Stimulated activated CD4-positive, alpha-beta T cell treated with anti-CD3 and anti-CD28 coated beads, Interleukin-2, amount 100 ng/mL, for 24 hours (primary cell): Measurements from ENCODE around the gene CLSTN1.
"Not testable (repeated sequence)": the region's sequence is repeated elsewhere in the genome, so short reads cannot be mapped to it uniquely, and the experiment has no call there.

Source experiments
- DNase-seq, 2 donors: peaks; one replicate each; pipeline ENCODE4 v3.0.0-alpha.2; 2020

Gene CLSTN1

DNA sequence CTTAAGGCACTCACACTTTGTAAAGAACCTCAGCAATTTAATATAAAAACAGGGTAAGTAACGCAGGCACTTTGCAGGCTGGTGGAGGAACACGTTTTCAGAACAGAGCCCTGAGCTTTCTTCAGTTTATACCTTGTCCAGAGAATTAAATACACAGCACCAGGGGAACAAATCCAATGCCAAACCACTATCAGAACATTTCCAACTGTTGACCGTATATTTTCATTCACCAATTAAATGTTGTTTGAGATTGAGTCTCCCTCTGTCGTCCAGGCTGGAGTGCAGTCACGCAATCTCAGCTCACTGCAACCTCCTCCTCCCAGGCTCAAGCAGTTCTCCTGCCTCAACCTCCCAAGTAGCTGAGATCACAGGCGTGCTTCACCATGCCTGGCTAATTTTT, 29.7 kb downstream of the CLSTN1 start:
- no peak for DNase-seq

DNA sequence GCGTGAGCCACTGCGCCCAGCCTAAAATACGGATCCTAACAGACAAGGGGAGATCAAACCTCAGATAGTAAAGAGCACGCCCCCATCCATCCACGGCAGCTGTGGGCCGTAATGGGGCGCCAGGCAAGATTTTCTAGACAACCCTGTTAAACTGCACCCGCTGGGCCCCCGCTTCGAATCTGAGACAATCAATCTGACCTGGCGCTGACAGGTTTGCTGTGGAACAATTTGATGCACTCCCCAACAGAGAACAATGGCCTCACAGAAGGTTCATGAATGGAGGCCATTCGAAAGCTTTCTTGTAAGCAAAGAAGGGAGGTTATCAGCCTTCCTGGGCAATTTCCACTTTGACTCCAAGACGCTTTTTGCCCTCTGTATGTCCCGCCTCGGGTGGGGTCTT, 30.5 kb downstream of the CLSTN1 start:
- DNase-seq = no peak

DNA sequence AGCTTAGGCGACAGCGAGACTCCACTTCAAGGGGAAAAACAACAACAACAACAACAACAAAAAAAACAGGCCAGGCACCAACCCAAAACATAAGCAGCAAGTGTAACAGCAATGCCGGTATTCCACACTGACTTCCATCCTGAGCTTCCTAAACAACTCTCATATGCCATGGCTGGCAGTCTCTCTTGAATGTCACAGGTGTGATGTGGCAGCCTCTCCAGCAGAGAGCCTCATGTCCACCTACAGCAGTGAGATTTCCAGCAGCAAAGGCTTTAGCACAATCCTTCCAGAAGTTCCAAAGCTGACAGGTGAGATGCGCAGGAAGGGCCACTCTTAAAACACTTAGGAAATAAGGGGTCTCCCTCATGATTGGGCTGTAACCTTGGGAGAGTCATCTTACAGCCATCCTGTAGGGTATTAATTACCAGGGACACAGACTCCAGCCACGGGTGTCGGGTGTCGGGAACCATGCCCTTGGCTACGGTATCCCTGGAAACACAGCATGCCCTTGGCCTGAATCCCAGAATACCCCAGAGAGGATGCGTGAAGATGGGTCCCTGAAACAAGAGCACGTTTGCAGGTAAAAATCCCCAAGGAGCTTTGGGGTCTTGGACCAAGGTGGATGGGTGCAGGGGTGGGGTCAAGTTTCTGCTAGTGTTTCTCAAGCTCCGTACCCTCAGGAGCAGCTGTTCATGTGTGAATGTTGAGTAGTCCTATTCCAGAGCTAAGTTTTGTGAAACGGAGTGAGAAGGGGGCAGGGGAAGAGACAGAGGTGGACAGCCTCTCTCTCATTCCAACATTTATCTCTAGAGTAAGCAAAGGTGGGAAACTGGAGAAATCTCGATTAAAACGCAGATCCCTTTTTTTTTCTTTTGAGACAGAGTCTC, 31.4 kb downstream of the CLSTN1 start:
- DNase-seq = no peak

DNA sequence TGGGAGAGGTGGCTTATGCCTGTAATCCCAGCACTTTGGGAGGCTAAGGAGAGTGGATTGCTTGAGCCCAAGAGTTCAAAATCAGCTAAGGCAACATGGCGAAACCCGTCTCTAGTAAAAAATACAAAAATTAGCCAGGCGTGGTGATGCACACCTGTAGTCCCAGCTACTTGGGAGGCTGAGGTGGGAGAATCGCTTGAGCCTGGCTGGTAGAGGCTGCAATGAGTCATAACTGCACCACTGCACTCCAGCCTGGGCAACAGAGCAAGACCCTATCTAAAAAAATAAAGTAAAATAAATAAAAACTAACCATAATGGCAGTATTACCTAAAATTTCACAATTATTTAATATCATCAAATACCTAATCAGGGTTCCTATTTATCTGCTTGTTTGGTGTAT, 34.1 kb downstream of the CLSTN1 start:
- DNase-seq = not testable (repeated sequence)

DNA sequence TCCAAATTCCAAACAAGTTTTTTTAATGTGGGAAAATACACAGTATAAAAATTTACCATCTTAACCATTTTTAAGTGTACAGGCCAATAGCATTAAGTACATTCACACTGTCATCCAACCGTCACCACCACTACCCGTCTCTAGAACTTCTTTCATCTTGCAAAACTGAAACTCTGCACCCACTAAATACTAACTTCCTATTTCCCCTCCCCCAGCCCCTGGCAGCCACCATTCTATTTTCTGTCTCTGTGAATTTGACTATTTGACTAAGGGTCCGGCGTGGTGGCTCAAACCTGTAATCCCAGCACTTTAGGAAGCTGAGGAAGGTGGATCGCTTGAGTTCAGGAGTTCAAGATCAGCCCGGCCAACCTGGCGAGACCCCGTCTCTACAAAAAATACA, 36.1 kb downstream of the CLSTN1 start:
- peak; percentile 53 to 62 for DNase-seq

DNA sequence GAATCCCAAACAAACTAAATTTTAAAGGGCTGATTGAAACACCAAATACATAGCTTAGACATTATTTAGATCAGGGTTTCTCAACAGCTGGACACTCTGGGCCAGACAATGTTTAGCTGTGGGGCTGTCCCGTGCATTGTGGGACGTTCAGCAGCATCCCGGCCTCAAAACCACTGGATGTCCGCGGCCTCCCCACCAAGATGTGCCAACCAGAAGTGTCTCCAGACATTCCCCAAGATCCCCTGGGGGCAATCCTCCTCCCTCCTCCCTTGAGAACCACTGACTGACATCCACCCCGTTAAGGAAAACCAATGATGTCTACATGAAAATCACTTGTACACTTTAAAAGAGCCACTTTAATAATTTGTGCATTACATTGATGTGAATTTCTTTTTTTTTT, 38.4 kb downstream of the CLSTN1 start:
- no peak for DNase-seq

DNA sequence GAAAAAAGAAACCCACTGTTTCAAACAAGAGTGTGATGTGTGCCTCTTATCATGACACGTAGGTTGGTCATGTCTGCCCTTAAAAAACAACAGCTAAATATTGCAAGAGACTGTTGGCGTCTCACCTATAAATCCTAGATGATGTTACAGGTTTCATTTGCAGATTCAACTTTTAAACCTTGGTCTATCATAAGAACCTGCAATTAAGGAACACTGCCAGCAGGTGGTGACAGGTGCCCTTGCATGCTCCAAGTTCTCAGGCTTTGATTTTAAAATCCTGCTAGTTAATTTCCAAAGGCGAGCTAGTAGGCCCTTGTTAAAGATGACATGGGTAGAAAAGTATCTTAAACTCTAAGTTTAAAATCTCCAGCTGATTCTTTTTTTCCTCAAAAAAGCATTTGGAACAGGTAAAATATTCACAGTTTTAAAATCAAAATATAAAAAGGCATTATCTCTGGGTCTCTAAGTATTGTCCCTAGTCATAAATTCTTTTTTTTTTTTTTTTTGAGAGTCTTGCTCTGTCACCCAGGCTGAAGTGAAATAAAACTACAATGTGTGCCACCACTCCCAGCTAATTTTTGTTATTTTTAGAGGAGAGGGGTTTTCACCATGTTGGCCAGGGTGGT, 39.1 kb downstream of the CLSTN1 start:
- DNase-seq = peak; percentile 68 to 73

DNA sequence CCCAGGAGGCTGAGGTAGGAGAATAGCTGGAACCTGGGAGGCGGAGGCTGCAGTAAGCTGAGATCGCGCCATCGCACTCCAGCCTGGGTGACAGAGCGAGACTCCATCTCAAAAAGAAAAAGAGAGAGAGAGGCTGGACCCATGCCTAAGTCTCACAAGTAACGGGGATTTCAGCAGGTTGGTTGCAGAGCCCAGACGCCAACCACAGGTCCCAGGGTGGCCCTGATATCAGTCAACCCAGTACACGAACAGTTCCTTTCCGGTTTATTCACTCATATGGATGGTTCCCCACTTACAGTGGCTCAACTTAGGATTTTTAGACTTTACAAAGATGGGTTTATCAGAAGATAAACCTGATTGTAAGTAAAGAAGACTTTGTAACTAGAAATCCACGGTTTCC, 40.9 kb downstream of the CLSTN1 start:
- DNase-seq = no peak

DNA sequence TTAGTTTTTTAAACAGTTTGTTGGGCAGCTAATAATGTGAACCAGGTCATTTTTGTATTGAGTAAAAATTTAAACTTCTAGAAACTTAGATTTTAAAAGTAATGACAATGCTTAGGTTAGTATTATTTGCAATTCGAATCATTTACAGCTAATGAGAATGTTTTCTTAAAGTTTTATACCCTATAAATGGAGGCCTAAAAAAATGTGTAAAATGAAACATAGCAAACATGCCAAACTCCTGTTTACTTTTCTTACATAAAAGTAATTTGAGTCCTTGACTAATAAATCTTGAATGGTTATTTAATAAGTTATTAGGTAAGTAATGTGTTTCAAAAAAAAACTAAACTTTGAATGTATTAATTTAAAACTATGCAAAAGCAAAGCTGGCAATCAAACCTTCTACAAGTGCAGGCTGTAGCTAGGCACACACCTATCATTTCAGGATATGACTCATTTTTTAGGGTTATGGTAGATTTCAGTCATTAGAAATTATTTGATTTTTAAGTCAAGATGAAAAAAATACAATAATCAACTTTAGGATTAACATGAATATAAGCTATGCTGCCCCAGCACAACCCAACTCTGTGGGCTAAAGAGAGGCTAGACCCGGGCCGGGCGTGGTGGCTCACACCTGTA, 41.5 kb downstream of the CLSTN1 start:
- no peak for DNase-seq

DNA sequence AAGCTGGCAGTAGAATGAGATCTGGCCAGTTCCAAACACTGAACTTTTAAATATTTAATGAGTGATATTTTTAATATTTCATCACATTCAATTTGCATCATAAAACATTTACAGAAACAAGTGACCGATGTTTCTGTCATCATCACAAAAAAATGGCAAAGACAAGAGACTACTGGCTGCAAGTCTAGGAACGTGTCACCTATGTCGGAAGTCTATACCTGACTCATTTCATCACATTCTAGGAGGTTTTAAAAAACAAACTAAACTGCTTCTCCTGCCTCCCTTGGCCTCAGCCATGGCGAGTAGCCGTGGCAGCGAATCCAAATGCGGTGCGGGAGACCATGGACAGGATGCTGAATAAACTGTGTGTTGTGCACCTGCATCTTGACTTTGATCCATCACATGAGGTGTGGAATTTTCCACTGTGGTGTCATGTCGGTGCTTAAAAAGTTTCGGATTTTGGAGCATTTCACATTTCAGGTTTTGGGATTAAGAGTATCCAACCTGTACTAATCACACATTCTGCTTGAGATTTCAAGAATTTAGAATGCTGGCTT, 43.1 kb downstream of the CLSTN1 start:
- no peak for DNase-seq

DNA sequence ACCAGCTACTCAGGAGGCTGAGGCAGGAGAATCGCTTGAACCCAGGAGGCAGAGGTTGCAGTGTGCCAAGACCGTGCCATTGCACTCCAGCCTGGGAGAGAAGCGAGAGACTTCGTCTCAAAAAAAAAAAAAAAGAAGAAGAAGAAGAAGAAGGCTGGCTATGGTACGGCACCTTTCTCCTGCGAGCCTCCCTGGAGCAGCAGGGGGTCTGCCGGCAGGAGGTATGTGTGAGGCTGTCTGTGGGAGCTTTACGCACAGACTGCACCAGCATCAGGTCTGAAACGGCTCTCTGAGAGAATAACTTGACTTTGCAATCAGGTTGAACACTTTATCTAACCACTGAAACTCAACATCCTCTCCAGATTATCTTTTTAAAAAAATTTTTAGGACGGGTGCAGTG, 44.9 kb downstream of the CLSTN1 start:
- DNase-seq = no peak

DNA sequence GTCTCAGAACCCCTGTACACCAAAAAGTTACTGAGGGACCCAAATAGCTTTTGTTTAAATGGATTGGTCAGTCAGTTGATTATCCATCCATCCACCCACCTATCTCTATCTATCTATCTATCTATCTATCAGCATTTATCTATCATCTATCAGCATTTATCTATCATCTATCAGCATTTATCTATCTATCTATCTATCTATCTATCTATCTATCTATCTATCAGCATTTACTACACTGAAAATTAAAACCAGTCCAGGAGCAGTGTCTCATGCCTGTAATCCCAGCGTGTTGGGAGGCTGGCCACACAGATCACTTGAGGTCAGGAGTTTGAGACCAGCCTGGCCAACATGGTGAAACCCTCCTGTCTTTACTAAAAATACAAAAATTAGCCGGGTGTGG, 47.1 kb downstream of the CLSTN1 start:
- DNase-seq = no peak

DNA sequence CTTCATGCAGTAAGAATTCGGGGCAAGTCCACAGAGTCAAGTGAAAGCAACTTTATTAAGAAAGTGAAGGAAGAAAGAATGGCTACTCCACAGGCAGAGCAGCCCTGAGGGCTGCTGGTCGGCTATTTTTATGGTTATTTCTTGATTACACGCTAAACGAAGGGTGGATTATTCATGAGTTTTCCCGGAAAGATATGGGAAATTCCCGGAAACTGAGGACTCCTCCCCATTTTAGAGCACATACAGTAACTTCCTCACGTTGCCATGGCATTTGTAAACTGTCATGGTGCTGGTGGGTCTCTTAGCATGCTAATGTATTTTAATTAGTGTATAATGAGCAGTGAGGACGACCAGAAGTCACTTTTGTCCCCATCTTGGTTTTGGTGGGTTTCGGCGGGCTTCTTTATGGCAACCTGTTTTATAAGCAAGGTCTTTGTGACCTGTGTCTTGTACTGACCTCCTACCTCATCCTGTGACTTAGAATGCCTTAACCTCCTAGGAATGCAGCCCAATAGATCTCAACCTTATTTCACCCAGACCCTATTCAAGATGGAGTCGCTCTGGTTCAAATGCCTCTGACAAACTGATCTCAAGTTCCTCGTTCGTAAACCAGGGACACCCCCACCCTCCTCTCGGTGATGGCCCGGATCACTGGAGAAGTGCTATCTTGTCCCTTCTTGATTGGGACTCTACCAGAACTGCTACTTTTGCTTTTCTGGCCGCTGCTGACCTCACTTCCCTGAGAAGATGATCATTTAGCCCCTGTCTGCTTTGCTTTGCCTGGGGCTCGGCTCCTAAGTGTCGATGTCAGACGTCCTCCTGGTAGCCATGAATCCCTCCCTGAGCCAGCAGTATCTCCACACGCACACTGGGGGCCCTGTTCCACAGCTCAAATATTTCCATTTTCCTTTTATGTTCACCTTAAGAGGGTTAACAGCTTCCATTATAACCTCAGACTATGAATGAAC, 48.8 kb downstream of the CLSTN1 start:
- no peak for DNase-seq

DNA sequence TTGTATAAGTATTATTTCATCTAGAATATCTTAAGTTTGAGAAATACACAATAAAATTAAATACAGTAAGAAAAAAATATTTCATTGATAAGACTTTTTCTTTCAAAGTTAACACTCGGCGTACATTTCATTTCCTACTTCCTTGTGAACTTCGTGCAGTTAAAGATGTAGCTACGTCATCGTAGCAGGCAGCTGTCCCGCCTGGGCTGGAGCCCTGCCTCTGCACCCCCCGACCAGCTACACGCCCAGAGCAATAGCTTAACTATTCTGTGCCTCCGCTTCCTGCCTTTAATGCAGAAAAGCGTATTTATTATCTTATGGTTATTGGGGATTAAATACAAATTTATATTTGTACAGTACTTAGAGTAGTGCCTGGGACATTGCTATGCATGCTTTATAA, 53.5 kb downstream of the CLSTN1 start:
- DNase-seq = no peak

DNA sequence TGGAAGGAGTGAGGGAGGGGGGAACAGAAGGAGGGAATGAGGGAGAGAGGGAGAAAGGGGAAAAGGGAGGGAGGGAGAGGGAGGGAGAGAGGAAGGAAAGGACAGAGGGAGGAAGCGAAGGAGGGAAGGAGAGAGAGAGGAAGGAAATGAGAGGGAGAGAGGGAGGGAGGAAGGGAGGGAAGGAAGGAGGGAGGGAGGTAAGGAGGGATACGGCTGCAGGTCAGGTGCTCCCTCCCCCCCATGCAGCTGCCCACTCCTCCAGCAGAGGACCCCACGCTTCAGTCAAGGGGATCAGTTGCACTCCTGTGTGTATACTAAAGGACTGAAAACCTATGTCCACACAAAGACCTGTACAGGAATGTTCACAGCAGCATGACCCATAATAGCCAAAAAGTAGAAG, 54.8 kb downstream of the CLSTN1 start:
- DNase-seq = no peak

DNA sequence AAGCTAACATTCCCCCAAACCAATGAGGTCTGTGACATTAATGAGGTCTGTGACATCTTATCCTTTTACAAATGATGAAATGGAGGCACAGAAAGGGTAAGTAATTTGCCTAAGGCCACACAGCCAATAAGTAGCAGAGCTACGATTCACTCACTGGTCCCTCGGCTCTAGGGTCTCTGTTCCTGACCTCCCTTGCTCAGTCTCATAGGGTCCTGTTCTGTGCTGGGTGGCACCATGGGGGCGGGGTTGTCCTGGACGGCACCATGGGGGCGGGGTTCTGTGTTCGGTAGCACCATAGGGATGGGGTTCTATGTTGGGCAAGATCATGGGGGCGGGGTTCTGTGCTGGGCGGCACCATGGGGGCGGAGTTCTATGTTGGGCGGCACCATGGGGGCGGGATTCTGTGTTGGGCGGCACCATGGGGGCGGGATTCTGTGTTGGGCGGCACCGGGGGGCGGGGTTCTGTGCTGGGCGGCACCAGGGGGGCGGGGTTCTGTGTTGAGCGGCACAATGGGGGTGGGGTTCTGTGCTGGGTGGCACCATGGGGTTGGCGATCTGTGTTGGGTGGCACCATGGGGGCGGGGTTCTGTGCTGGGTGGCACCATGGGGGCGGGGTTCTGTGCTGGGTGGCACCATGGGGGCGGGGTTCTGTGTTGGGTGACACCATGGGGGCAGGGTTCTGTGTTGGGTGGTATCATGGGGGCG, 55.6 kb downstream of the CLSTN1 start:
- DNase-seq = peak in 1 of 2 donors; percentile 40

DNA sequence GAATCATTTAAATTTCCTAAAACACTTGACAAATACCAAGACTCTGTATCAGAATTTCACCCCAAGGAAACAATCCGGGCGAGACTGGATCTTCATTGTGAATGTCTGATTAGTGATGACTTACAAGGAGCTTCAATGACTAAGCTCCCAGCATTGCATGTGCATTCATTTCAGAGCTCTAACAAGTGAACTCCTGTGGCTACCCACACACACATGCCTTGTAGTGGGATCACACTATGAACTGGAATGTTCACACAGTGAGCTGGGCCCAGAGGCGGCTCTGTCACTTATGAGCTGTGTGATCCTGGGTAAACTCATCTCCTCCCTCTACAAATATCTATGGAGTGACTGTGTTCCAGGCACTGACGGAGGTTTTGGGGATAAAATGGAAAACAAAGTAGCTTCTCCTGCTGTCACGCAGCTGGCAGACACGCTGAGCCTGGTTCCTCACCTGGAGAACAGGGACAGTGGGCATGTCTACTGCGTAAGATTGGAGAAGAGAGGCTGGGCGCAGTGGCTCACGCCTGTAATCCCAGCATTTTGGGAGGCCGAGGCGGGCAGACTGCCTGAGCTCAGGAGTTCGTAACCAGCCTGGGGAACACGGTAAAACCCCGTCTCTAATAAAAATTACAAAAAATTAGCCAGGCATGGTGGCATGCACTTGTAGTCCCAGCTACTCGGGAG, 56.9 kb downstream of the CLSTN1 start:
- DNase-seq = no peak

DNA sequence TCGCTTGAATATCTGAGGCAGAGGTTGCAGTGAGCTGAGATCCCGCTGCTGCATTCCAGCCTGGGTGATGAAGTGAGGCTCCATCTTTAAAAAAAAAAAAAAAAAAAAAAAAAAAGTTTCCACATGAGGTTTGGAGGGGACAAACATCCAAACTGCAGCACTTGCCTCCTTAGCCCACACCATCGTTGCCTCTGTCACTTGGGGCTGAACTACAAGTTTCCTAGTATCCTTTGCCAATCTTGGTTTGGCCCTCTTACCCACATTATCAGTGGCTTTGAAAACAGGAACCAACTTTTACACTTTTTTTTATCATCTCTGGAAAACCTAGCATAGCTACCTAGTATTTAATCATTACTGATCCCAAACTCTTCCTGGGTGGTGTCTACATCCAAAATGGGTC, 59.2 kb downstream of the CLSTN1 start:
- DNase-seq = no peak

DNA sequence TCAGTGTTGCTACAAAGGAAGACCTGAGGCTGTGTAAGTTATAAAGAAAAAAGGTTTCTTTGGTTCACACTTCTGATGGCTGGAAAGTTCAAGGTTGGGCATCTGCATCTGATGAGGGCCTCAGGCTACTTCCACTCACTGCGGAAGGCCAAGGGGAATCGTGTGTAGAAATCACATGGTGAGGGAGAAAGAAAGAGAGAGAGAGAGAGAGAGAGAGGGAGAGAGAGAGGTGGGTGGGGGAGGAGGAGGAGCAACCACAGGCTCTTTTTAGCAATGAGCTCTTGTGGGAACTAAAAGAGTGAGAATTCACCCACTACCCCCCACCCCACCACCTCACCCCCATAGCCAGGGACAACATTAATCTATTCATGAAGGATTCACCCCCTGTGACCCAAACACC, 59.9 kb downstream of the CLSTN1 start:
- no peak for DNase-seq

DNA sequence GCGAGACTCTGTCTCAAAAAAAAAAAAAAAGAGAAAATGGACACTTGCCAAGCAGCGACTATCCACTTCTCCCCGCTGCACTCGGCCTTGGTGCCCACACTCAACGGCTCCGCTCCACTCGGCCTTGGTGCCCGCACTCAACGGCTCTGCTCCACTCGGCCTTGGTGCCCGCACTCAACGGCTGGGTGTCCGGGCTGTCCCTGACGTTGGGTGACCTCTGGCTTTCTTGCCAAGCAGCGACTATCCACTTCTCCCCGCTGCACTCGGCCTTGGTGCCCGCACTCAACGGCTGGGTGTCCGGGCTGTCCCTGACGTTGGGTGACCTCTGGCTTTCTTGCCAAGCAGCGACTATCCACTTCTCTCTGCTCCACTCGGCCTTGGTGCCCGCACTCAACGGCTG, 61.3 kb downstream of the CLSTN1 start:
- DNase-seq = not testable (repeated sequence)

DNA sequence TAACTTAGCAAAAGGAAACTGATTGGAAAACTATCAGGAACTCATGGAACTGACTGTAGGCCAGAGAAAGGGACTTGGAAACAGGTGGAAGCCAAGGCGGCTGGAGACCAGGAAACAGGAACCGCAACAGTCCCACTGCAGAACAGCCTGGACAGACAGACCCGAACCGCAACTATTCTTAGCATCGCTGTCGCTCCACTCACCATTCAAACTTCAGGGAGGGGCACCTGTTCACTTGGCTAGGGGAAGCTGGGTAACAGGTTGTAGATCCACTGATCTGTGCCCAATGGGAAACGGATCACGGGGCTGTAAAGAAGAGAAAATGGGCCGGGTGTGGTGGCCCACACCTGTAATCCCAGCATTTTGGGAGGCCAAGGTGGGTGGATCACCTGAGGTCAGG, 61.9 kb downstream of the CLSTN1 start:
- DNase-seq = no peak
